H1 (cell line): ENCODE data around the gene SERPINE3. TPM values are rescaled to one million over a fixed set of nuclear protein-coding genes. Genes with fewer than 3 reads are reported as not detected.

Source experiments
- CTCF ChIA-PET: fragments of 300-600 bp; sonication (Branson Sonifier 250); formaldehyde crosslinking; loops from one replicate; lab custom pipeline; 2021; ENCODE audit not compliant: partially characterized antibody; lab: Charles Lee
- POLR2A ChIA-PET: fragments of 300-600 bp; sonication (Branson Sonifier 250); formaldehyde crosslinking; loops from one replicate; lab custom pipeline; 2021; ENCODE audit warnings: inconsistent platforms; ENCODE audit not compliant: partially characterized antibody; lab: Charles Lee
- DNase-seq, 2 experiments: peaks; one replicate each; pipeline versions ENCODE4 v3.0.0 to v3.0.0-alpha.2; 2010 to 2022; ENCODE audit warnings: low spot score in 2 of 2, low read depth in 1 of 2, mixed read lengths in 1 of 2
- FAIRE-seq: peaks from 2 replicates; lab custom pipeline; 2011; peaks lifted over from hg19 to GRCh38; lab: Jason Lieb, UNC
- H2AFZ ChIP-seq: 2 replicates; pipeline ENCODE4 v1.8.1; 2012; ENCODE audit warnings: low read length, inconsistent platforms
- H2AK5ac ChIP-seq: 2 replicates; pipeline ENCODE4 v1.6.1; 2013; ENCODE audit warnings: low read depth, low read length
- H2BK120ac ChIP-seq: replicated peaks from 2 replicates; pipeline ENCODE3; 2013; ENCODE audit warnings: low read depth, low read length, inconsistent platforms
- H2BK12ac ChIP-seq: 2 replicates; pipeline ENCODE4 v1.6.1; 2013; ENCODE audit warnings: low read depth, low read length
- H2BK15ac ChIP-seq: 2 replicates; pipeline ENCODE4 v1.6.1; 2013; ENCODE audit warnings: low read length
- H2BK20ac ChIP-seq: 2 replicates; pipeline ENCODE4 v1.6.1; 2013; ENCODE audit warnings: low read length
- H2BK5ac ChIP-seq: 2 replicates; pipeline ENCODE4 v1.6.1; 2013; ENCODE audit warnings: low read depth, low read length
- H3K14ac ChIP-seq: 2 replicates; pipeline ENCODE4 v1.6.1; 2013; ENCODE audit warnings: inconsistent platforms; ENCODE audit not compliant: insufficient read length
- H3K18ac ChIP-seq: 2 replicates; pipeline ENCODE4 v1.6.1; 2013; ENCODE audit warnings: low read length; ENCODE audit errors: extremely low read depth
- H3K23ac ChIP-seq: 2 replicates; pipeline ENCODE4 v1.6.1; 2013; ENCODE audit warnings: inconsistent platforms; ENCODE audit not compliant: insufficient read length
- H3K23me2 ChIP-seq: 2 replicates; pipeline ENCODE4 v1.6.1; 2013; ENCODE audit warnings: low read depth, low read length
- H3K27ac ChIP-seq: 2 replicates; pipeline ENCODE4 v1.6.1; 2011; ENCODE audit warnings: low read depth, low read length, inconsistent platforms
- H3K27me3 ChIP-seq, 4 experiments: replicated peaks in 1 of 4; 1 replicate in 1 of 4; 2 replicates in 3 of 4; pipeline versions ENCODE4 v1.6.1 to v1.8.1; 2011 to 2013; ENCODE audit warnings: low read length in 3 of 4, mild to moderate bottlenecking in 3 of 4, inconsistent platforms in 2 of 4, mixed read lengths in 2 of 4, moderate library complexity in 1 of 4; ENCODE audit not compliant: control insufficient read depth in 3 of 4, insufficient read depth in 3 of 4; ENCODE audit errors: extremely low read depth in 1 of 4
- H3K36me3 ChIP-seq, 4 experiments: 2 replicates each; pipeline versions ENCODE4 v1.6.1 to v1.8.1; 2011 to 2013; ENCODE audit warnings: mild to moderate bottlenecking in 4 of 4, low read length in 3 of 4, moderate library complexity in 2 of 4, control low read depth in 1 of 4, inconsistent platforms in 1 of 4; ENCODE audit not compliant: insufficient read depth in 4 of 4, control insufficient read depth in 2 of 4
- H3K4ac ChIP-seq: replicated peaks from 2 replicates; pipeline ENCODE3; 2013; ENCODE audit warnings: low read length, low read depth, mixed read lengths, inconsistent platforms; ENCODE audit not compliant: insufficient read length
- H3K4me1 ChIP-seq, 4 experiments: replicated peaks in 1 of 4; 1 replicate in 1 of 4; 2 replicates in 3 of 4; pipeline versions ENCODE4 v1.6.1 to v1.8.1; 2011 to 2013; ENCODE audit warnings: low read length in 3 of 4, inconsistent platforms in 2 of 4, mixed read lengths in 1 of 4; ENCODE audit not compliant: insufficient read depth in 4 of 4, control insufficient read depth in 3 of 4
- H3K4me2 ChIP-seq, 2 experiments: 2 replicates each; pipeline versions ENCODE4 v1.6.1 to v1.8.1; 2011 to 2013; ENCODE audit warnings: low read depth in 2 of 2, low read length in 2 of 2, control low read depth in 1 of 2, inconsistent platforms in 1 of 2, mild to moderate bottlenecking in 1 of 2; ENCODE audit not compliant: insufficient read depth in 1 of 2
- H3K4me3 ChIP-seq, 4 experiments: fragments of 200-600, 300-600 bp in 1 of 4; sonication (generic), shearing (Covaris generic), sonication (Bioruptor Twin) in 1 of 4; 2 replicates each; pipeline versions ENCODE4 v1.5.1 to v1.8.1; 2011 to 2016; ENCODE audit warnings: low read length in 4 of 4, low read depth in 3 of 4, control low read depth in 2 of 4, inconsistent platforms in 2 of 4, mild to moderate bottlenecking in 2 of 4, mixed read lengths in 1 of 4, moderate library complexity in 1 of 4; ENCODE audit not compliant: insufficient read depth in 2 of 4; ENCODE audit errors: extremely low read depth in 1 of 4
- H3K56ac ChIP-seq: replicated peaks from 2 replicates; pipeline ENCODE3; 2013; ENCODE audit warnings: low read depth, mild to moderate bottlenecking, mixed read lengths, low read length, inconsistent platforms; ENCODE audit not compliant: insufficient read length
- H3K79me1 ChIP-seq: 2 replicates; pipeline ENCODE4 v1.6.1; 2013; ENCODE audit warnings: low read depth, low read length, control low read depth
- H3K79me2 ChIP-seq, 2 experiments: 2 replicates each; pipeline versions ENCODE4 v1.6.1 to v1.8.1; 2012 to 2013; ENCODE audit warnings: low read length in 2 of 2, mild to moderate bottlenecking in 2 of 2, inconsistent platforms in 1 of 2; ENCODE audit not compliant: insufficient read depth in 2 of 2, control insufficient read depth in 1 of 2
- H3K9ac ChIP-seq, 4 experiments: replicated peaks in 1 of 4; 1 replicate in 1 of 4; 2 replicates in 3 of 4; pipeline versions ENCODE4 v1.6.1 to v1.8.1; 2011 to 2013; ENCODE audit warnings: low read depth in 3 of 4, low read length in 3 of 4, control low read depth in 2 of 4, mild to moderate bottlenecking in 2 of 4, moderate library complexity in 2 of 4, inconsistent platforms in 1 of 4; ENCODE audit errors: extremely low read depth in 1 of 4
- H3K9me3 ChIP-seq, 2 experiments: 2 replicates each; pipeline versions ENCODE4 v1.6.1 to v1.8.1; 2012 to 2013; ENCODE audit warnings: mild to moderate bottlenecking in 2 of 2, moderate library complexity in 2 of 2, control low read depth in 1 of 2, inconsistent platforms in 1 of 2, low read depth in 1 of 2, low read length in 1 of 2, mixed read lengths in 1 of 2; ENCODE audit not compliant: insufficient read depth in 2 of 2
- H4K20me1 ChIP-seq, 2 experiments: replicated peaks in 1 of 2; 2 replicates each; pipeline versions ENCODE3 to v1.8.1; 2011 to 2013; ENCODE audit warnings: inconsistent platforms in 2 of 2, low read length in 2 of 2, mild to moderate bottlenecking in 1 of 2; ENCODE audit not compliant: insufficient read depth in 2 of 2, control insufficient read depth in 1 of 2
- H4K5ac ChIP-seq: 2 replicates; pipeline ENCODE4 v1.6.1; 2013; ENCODE audit warnings: low read length, low read depth, mixed read lengths, inconsistent platforms; ENCODE audit not compliant: insufficient read length
- H4K8ac ChIP-seq: 2 replicates; pipeline ENCODE4 v1.8.0; 2013; ENCODE audit warnings: mild to moderate bottlenecking, moderate library complexity, low read length, inconsistent platforms; ENCODE audit not compliant: insufficient read depth; ENCODE audit errors: extremely low read depth
- H4K91ac ChIP-seq: replicated peaks from 2 replicates; pipeline ENCODE3; 2013; ENCODE audit warnings: low read length, mixed read lengths, inconsistent platforms; ENCODE audit not compliant: insufficient read length
- ASH2L ChIP-seq: fragments of 200-600, 300-600 bp; sonication (generic); IDR thresholded peaks from one replicate; pipeline ENCODE4 v1.7.1; 2017; ENCODE audit warnings: low read length
- JUND ChIP-seq: IDR thresholded peaks from 2 replicates; pipeline ENCODE4 v1.6.1; 2011; ENCODE audit warnings: mild to moderate bottlenecking, improper control_type of control experiment, low read length
- SAP30 ChIP-seq: fragments of 300-600 bp; sonication (generic); IDR thresholded peaks from 2 replicates; pipeline ENCODE4 v1.7.1; 2012; ENCODE audit warnings: low read length, moderate library complexity, mild to moderate bottlenecking, inconsistent platforms; ENCODE audit not compliant: insufficient read depth, insufficient replicate concordance
- WGBS, 2 experiments: shearing (Covaris generic) in 1 of 2; methylation state at CpG; one replicate each; pipeline versions ENCODE4 v1.1.6 to v1.1.7; 2013 to 2015; ENCODE audit warnings: low lambda C conversion rate in 2 of 2, mixed read lengths in 2 of 2, inconsistent platforms in 1 of 2, low coverage in 1 of 2, missing lambda C conversion rate in 1 of 2; ENCODE audit not compliant: insufficient replicate concordance in 2 of 2, insufficient coverage in 1 of 2, insufficient read length in 1 of 2; ENCODE audit errors: extremely low coverage in 1 of 2, missing lambda C conversion rate in 1 of 2; 5-methylcytosine and 5-hydroxymethylcytosine counted together
- polyA plus RNA-seq, 7 experiments: library from polyadenylated mRNA; depleted of rRNA in 3 of 7; stranded (reverse) in 5 of 7; unstranded in 2 of 7; fragments of >200 nt in 5 of 7; fragments of 200-250 nt in 2 of 7; gene quantifications; 1 replicate in 5 of 7; 2 replicates in 1 of 7; 4 replicates in 1 of 7; pipeline versions ENCODE4 v1.2.1 to v1.2.3, GENCODE V29; 2011 to 2013; ENCODE audit warnings: missing spikeins in 2 of 7, mixed read lengths in 2 of 7
- total RNA-seq: library from RNA; stranded (reverse); fragmentation: NEBNext Ultra II Directional; extraction: Animal tissue kit (Norgen Biotek cat#: 25700); gene quantifications from 2 replicates; pipeline ENCODE4 v1.2.1, GENCODE V29; 2021

Gene SERPINE3
- total and polyA plus RNA-seq, 2 of the 8 experiments (the other 6 are each of a cell fraction or from before 2014, with no cell fraction given): 0.34 to 1.0 TPM

DNA sequence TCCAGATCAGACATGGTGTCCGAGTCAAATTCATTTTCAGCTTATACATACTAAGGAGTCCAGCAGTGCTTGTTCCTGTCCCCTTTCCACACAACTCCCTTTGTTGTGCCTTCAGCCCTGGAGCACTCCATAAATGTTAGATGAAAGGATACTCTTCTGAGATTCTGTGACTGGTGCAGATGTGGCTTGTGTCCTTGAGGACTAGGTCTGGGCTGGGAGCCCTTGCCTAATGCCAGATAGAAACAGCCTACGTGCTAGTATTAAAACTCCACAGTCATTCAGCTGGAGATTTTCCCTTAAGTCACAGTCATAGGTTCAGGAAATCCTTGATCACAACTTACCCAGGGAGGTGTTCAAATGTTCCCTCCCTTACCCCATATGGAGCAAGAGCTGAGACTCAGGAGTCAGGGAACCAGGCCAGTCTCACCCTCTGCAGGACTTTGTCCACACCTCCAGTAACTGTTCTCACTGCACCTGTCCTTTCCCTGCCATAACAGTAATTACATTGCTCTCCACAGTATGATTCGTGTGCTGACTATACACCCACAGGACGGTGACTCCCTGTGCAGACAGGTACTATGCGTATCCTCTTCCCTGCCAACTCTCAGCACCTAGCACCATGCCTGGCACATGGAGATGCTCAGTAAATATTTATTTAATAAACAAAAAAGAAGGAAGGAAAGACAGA, 15.5 kb upstream of the SERPINE3 start:
- Histone ChIP-seq H3K9me3 (no peaks in the 10 kb centered on the region), H3K4ac (peak overlapping the region; percentile 34), H4K20me1 (no peaks in the 10 kb centered on the region), H3K56ac (no peak overlapping the region), H4K91ac (peak overlapping the region; percentile 4), H4K8ac (no peak overlapping the region), H3K79me1 (no peaks in the 10 kb centered on the region), H2BK5ac (0 out of 2 replicates have a peak overlapping the region, but pooled peaks have one; percentile 36), H3K23me2 (no peaks in the 10 kb centered on the region; the same call in 1 of the 2 replicates), H3K18ac (0 out of 2 replicates have a peak overlapping the region, but pooled peaks have one; percentile 6), H3K14ac (no peak overlapping the region), H3K4me2 (no peak overlapping the region), H2BK15ac (peak overlapping the region; percentile 35; the same call in 1 of the 2 replicates), H2BK20ac (no peak overlapping the region), H2BK12ac (peak overlapping the region; percentile 28; the same call in 1 of the 2 replicates), H2AFZ (no peak overlapping the region), H2BK120ac (no peak overlapping the region), H3K36me3 (no peaks in the 10 kb centered on the region), H2AK5ac (no peak overlapping the region; the same call in 1 of the 2 replicates), H3K9ac (no peak overlapping the region), H3K27me3 (no peaks in the 10 kb centered on the region), H3K23ac (no peak overlapping the region), H4K5ac (no peak overlapping the region), H3K4me3 (no peak overlapping the region), H3K79me2 (no peaks in the 10 kb centered on the region), H3K4me1 (peaks cover 4 to 16% (median 15%) of the 10 kb centered on the region in 4 experiments; a peak in 6 of 7 replicates), H3K27ac (no peak overlapping the region)
- POLR2A ChIA-PET: interaction anchor here (1.2 to 2.1 kb wide), 4 partner anchors 11 to 129 kb away, joined by 3 to 5 read pairs (median 3); partner anchors contain the start of gene INTS6
- DNase-seq (no peak), FAIRE-seq (no peak)
- TF ChIP-seq JUND: no peak
- no peak for TF ChIP-seq ASH2L
- TF ChIP-seq SAP30: no peak
- 93% methylated on average over 5 of the region's 5 CpGs; no CpG with 5 or more reads in 1 of the 2 experiments for WGBS, 2 experiments
- CTCF ChIA-PET: interaction anchor here (0.6 to 1.2 kb wide), 5 partner anchors 9 to 204 kb away, joined by 3 to 5 read pairs (median 3); no protein-coding TSS in a partner anchor
